ENCODE data around the gene MAT2A. TPM values are rescaled to one million over a fixed set of nuclear protein-coding genes. Genes with fewer than 3 reads are reported as not detected.
A peak's percentile ranks its signal among the peaks of the same experiment; 100 is the strongest.
"Not testable (repeated sequence)": the region's sequence is repeated elsewhere in the genome, so short reads cannot be mapped to it uniquely, and the experiment has no call there.

The MAT2A gene
- total RNA-seq, 1 donor = 161 TPM

DNA sequence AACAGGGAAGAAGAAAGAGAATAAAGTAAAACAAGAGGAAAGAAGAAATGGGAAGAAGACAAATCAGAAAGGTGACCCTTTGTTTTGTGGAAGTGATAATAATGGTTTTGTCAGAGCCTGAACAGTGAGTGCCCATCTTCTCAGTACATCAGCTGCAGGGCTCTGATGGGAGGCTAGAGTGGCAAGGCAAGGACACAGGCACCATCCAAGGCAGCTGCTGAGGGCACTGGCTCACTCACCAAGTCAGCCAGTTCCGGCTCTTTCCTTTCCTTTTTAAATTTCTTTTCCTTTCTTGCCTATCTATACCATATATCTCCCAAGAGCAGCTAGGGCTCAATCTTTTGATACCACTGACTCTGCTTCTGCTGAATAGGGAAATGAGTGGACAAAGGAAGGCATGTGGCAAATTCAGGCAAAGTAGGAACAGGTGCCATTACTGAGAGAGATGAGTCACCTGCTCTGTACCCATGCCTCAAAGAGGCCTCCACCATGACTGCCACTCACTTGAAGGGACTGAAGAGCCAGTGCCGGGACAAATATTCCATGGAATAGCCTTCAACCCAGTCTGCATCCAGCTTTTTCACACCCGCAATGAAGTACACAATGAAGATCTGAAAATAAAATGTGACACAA, 16.1 kb downstream of the MAT2A start:
- no peak for DNase-seq (ENCODE audit: low read depth)
- TF ChIP-seq, protein P1, sequence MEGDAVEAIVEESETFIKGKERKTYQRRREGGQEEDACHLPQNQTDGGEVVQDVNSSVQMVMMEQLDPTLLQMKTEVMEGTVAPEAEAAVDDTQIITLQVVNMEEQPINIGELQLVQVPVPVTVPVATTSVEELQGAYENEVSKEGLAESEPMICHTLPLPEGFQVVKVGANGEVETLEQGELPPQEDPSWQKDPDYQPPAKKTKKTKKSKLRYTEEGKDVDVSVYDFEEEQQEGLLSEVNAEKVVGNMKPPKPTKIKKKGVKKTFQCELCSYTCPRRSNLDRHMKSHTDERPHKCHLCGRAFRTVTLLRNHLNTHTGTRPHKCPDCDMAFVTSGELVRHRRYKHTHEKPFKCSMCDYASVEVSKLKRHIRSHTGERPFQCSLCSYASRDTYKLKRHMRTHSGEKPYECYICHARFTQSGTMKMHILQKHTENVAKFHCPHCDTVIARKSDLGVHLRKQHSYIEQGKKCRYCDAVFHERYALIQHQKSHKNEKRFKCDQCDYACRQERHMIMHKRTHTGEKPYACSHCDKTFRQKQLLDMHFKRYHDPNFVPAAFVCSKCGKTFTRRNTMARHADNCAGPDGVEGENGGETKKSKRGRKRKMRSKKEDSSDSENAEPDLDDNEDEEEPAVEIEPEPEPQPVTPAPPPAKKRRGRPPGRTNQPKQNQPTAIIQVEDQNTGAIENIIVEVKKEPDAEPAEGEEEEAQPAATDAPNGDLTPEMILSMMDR (IDR thresholded peaks at IDR 0.05; ENCODE audit: insufficient read depth, low read length) = no peak
- no peak overlapping the region for H3K4me3 ChIP-seq (ENCODE audit: low read depth, low read length)

DNA sequence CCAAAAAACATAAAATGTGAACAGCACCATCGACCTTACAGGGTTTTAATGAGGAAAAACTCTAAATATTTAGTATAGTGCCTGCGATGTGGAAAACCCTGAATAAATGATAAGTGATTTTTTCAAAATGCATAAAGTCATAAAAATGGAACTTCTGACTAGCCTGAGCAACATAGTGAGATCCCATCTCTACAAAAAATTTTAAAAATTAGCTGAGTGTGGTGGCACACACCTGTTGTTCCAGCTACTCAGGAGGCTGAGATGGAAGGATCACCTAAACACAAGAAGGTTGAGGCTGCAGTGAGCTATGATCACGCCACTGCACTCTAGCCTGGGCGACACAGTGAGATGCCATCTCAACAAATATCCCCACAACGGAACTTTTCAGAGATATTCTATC, 18.2 kb downstream of the MAT2A start:
- no peak for DNase-seq (ENCODE audit: low read depth)
- no peak overlapping the region for H3K4me3 ChIP-seq (ENCODE audit: low read depth, low read length)
- TF ChIP-seq, protein P1 (IDR thresholded peaks at IDR 0.05; ENCODE audit: insufficient read depth, low read length) = no peak

DNA sequence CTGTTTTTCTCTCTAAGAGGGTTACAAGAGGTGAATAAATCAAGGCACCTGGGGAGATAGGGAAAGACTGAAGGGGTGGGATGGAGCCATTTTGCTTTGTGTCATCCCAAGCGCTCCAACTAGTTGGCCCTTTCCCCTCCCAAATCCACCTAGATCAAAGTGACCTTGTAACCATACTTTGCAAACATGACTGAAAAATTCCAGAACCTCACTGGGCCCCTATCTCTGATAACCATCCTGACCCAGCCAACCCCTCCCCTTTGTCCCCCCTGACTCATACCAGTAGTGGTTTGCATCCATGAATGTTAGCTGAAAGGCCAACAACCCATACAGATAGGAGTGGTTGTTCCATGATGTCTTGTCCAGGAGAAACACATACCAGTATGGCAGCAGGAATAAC, 19.2 kb downstream of the MAT2A start:
- H3K4me3 ChIP-seq (ENCODE audit: low read depth, low read length) = no peak overlapping the region
- TF ChIP-seq, protein P1 (IDR thresholded peaks at IDR 0.05; ENCODE audit: insufficient read depth, low read length) = no peak
- no peak for DNase-seq (ENCODE audit: low read depth)

DNA sequence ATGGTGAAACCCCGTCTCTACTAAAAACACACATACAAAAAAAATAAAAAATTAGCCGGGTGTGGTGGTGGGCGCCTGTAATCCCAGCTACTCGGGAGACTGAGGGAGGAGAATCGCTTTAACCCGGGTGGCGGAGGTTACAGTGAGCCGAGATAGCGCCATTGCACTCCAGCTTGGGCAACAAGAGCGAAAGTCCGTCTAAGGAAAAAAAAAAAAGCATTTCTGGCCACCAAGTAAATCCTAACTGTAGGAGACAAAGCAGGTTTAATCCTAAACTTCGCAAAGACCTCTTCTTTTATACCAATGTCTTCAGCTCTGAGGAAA, 21.4 kb downstream of the MAT2A start:
- DNase-seq (ENCODE audit: low read depth) = not testable (repeated sequence)
- H3K4me3 ChIP-seq (ENCODE audit: low read depth, low read length) = peak overlapping the region; percentile 97

DNA sequence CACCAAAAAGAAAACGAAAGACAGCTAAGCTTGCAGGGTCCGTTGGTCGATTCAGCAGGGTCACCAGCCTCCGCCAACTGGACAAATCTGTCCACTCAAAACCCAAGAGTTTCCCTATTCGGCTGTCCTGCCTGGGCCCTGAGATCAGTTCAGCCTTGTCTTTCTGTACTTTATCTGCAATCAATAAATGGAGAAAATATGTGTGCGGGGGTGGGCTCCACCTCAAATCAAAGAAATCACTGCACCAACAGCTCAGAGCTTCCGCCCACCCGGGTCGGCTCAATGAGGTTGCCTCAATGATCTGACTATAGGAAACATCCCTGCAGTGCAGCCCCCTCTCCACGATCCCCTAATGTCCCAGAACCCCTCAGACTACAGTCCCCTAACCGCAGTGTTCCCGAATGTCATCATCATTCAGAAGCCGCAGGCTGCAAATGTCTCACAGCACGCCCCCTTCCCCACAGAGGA, 21.9 kb downstream of the MAT2A start:
- peak overlapping the region; percentile 97 for H3K4me3 ChIP-seq (ENCODE audit: low read depth, low read length)
- DNase-seq (ENCODE audit: low read depth) = no peak
- TF ChIP-seq, protein P1 (IDR thresholded peaks at IDR 0.05; ENCODE audit: insufficient read depth, low read length) = no peak

- H3K4me3 ChIP-seq (ENCODE audit: low read depth, low read length) = peak within 1 kb of the TSS; percentile 97
- TF ChIP-seq, protein P1 (IDR thresholded peaks at IDR 0.05; ENCODE audit: insufficient read depth, low read length) = no peak
- DNase-seq (ENCODE audit: low read depth) = peak; percentile 88
Observed at GRCh38 chr2:85561280-85562212, 22.6 kb downstream of the MAT2A start, which contains the start of gene GGCX. TSS of gene GGCX (minus strand) at chr2:85561493. CDS start at chr2:85561428, 65 bp downstream.

GRCh38 chr2:85564144-85564563, 25.2 kb downstream of the MAT2A start:
- H3K4me3 ChIP-seq (ENCODE audit: low read depth, low read length) = no peak overlapping the region
- TF ChIP-seq, protein P1 (IDR thresholded peaks at IDR 0.05; ENCODE audit: insufficient read depth, low read length) = no peak
- DNase-seq (ENCODE audit: low read depth) = no peak
